GM08714 (cell line): ENCODE data around the gene VWA3B.
"Not testable (repeated sequence)": the region's sequence is repeated elsewhere in the genome, so short reads cannot be mapped to it uniquely, and the experiment has no call there.

Source experiments
- H3K4me3 ChIP-seq: fragments of 200-500 bp; sonication (Bioruptor generic); 2 replicates; pipeline ENCODE4 v1.5.1; 2014; ENCODE audit warnings: mild to moderate bottlenecking, low read length, inconsistent platforms
- ZNF274 ChIP-seq: IDR thresholded peaks from 2 replicates; pipeline ENCODE4 v1.6.1; 2012; ENCODE audit warnings: mild to moderate bottlenecking, low read depth, low read length

The VWA3B gene

GRCh38 chr2:98099939-98100743, 13.2 kb downstream of the VWA3B start:
- TF ChIP-seq ZNF274, result no peak

GRCh38 chr2:98102315-98102714, 15.3 kb downstream of the VWA3B start:
- not testable (repeated sequence) for H3K4me3 ChIP-seq

More at GRCh38 chr2:98099939-98100743, 13.2 kb downstream of the VWA3B start:
- no peak overlapping the region for H3K4me3 ChIP-seq

GRCh38 chr2:98102878-98103277, 15.9 kb downstream of the VWA3B start:
- no peak for TF ChIP-seq ZNF274
- H3K4me3 ChIP-seq, result no peak overlapping the region

- TF ChIP-seq ZNF274, result no peak
- no peak overlapping the region for H3K4me3 ChIP-seq
Measured at GRCh38 chr2:98108110-98108509, 21.1 kb downstream of the VWA3B start.

GRCh38 chr2:98110741-98111140, 23.8 kb downstream of the VWA3B start:
- H3K4me3 ChIP-seq, result no peak overlapping the region
- TF ChIP-seq ZNF274, result no peak

GRCh38 chr2:98114643-98115330, 27.8 kb downstream of the VWA3B start:
- TF ChIP-seq ZNF274, result no peak
- H3K4me3 ChIP-seq, result no peak overlapping the region

- no peak overlapping the region for H3K4me3 ChIP-seq
- no peak for TF ChIP-seq ZNF274
Measured at GRCh38 chr2:98118161-98118560, 31.2 kb downstream of the VWA3B start.

- TF ChIP-seq ZNF274, result no peak
- H3K4me3 ChIP-seq, result no peak overlapping the region
Measured at GRCh38 chr2:98118852-98119251, 31.9 kb downstream of the VWA3B start.

- no peak for TF ChIP-seq ZNF274
- no peak overlapping the region for H3K4me3 ChIP-seq
Measured at GRCh38 chr2:98121149-98121548, 34.2 kb downstream of the VWA3B start.

- H3K4me3 ChIP-seq, result no peak overlapping the region
Measured at GRCh38 chr2:98122524-98122923, 35.6 kb downstream of the VWA3B start.

GRCh38 chr2:98123286-98123685, 36.3 kb downstream of the VWA3B start:
- no peak for TF ChIP-seq ZNF274

More at GRCh38 chr2:98122524-98122923, 35.6 kb downstream of the VWA3B start:
- no peak for TF ChIP-seq ZNF274

GRCh38 chr2:98126061-98126460, 39.1 kb downstream of the VWA3B start:
- H3K4me3 ChIP-seq, result no peak overlapping the region
- TF ChIP-seq ZNF274, result no peak

More at GRCh38 chr2:98123286-98123685, 36.3 kb downstream of the VWA3B start:
- H3K4me3 ChIP-seq, result no peak overlapping the region

GRCh38 chr2:98127229-98127989, 40.4 kb downstream of the VWA3B start:
- no peak for TF ChIP-seq ZNF274
- H3K4me3 ChIP-seq, result no peak overlapping the region

- no peak for TF ChIP-seq ZNF274
- no peak overlapping the region for H3K4me3 ChIP-seq
Measured at GRCh38 chr2:98128556-98129109, 41.7 kb downstream of the VWA3B start.

GRCh38 chr2:98130073-98130472, 43.1 kb downstream of the VWA3B start:
- not testable (repeated sequence) for H3K4me3 ChIP-seq
